GM13976 (cell line): ENCODE measurements around the gene IKZF1.

Source experiments
- DNase-seq: peaks from one replicate; pipeline ENCODE4 v3.0.0; 2012; ENCODE audit warnings: low spot score
- in situ Hi-C: fragments of 300-500 bp; cut with MboI; formaldehyde crosslinking; loops from one replicate; pipeline ENCODE4 v1.12.0; 2022; ENCODE audit warnings: low sequenced_read_pairs, mixed read lengths, inconsistent platforms; ENCODE audit not compliant: unreplicated experiment
- TF ChIP-seq, protein P1 (sequence below): IDR thresholded peaks from 2 replicates; pipeline ENCODE4 v1.5.1; 2012; ENCODE audit warnings: borderline replicate concordance, mild to moderate bottlenecking; ENCODE audit not compliant: insufficient read depth; ENCODE audit errors: extremely low read depth, missing control alignments, control extremely low read depth

Gene IKZF1

DNA sequence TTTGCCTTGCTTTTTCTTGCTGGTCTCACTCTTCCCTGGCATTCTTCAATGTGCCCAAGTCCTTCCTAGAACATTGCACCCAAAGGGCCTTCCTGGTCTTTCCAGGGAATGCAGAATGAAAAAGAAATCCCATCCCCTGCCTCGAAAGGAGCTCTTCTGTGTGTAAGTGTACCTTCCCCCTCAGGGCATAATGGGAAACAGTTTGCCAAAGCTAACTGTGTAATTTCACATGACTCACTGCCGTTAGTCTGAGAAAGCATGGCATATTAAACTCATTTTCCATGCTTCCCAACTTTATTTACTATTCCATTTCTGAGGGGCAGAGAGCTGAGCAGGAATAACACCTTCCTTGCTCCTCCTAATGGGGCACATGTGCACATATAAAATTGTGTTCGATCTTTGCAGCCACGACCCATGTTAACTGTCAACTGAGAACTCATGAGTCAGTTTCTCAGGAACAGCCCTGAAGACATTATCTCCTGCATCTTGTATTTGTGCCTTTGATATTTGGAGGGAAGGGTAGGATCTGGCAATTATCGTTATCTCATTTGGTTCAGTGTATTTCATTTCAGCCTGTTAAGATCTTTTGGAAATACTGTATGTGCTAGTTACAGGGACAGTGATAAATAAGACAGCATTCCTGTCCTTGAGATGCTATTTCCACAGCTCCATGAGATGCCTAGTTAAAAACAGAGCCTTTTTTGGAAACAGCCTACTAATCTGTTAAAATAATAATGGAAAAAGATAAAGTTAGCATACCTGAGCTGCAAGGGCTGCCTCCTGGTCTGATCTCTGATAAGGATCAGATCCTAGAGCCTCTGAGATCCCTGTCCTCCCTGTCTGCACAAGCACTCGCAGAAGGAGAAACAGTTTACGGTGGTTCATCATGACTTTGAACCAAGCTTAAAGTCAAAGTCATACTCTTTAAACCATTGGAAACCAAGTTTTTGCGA lies 42.3 kb downstream of the IKZF1 start:
- TF ChIP-seq, protein P1, sequence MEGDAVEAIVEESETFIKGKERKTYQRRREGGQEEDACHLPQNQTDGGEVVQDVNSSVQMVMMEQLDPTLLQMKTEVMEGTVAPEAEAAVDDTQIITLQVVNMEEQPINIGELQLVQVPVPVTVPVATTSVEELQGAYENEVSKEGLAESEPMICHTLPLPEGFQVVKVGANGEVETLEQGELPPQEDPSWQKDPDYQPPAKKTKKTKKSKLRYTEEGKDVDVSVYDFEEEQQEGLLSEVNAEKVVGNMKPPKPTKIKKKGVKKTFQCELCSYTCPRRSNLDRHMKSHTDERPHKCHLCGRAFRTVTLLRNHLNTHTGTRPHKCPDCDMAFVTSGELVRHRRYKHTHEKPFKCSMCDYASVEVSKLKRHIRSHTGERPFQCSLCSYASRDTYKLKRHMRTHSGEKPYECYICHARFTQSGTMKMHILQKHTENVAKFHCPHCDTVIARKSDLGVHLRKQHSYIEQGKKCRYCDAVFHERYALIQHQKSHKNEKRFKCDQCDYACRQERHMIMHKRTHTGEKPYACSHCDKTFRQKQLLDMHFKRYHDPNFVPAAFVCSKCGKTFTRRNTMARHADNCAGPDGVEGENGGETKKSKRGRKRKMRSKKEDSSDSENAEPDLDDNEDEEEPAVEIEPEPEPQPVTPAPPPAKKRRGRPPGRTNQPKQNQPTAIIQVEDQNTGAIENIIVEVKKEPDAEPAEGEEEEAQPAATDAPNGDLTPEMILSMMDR: no peak
- no peak for DNase-seq
- in situ Hi-C loops: no loop called here

DNA sequence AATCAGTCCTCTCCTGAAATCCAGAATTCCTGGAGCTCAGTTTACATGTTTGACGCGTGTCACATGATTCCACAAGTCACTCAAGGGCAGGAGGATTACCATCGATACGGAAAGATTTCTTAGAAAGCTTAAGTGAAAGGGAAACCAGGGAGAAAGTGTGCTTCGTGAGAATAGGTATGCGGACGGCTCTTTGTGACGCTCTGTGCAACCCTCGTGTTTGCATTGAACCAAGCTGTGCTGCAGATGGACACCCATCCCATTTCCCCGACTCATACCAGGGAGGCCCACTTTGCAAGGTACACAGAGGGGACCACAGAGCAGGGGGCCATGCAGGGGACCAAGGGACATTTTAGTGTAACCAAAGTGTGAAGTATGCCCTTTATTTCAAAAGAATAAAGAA lies 43.2 kb downstream of the IKZF1 start:
- no peak for DNase-seq
- TF ChIP-seq, protein P1: no peak
- in situ Hi-C loops: no loop called here

DNA sequence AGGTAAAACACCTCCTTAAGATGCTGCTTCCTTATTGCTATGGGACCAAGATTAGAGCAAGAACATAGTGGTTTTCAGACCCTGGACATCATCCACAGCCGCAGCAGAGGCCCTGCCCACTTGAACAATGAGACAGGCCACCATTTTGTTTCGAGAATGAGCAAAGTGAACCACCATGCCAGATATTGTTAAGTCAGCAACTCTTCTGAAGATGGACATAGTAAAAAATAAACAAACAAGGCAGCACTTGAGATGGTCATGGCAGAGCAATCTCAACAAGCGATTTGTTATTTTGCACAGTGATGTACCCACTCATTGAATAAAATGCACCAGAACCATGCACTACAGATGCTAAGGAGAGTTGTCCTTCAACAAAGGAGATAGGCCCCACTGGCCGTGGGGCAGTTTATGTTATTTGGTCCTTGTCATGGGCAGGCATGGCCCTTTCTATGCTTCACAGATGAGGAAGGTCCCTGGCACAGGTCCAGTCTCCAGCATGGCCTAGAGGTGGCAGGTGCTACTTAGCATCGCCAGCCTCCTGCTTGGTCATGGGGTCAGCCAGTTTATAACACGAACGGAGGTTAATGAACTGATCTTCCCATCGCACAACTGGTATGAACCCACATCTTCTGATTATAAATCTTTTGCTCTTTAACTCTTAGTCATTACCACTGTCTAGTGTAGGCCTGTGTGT lies 44.1 kb downstream of the IKZF1 start:
- TF ChIP-seq, protein P1: no peak
- in situ Hi-C loops: no loop called here

DNA sequence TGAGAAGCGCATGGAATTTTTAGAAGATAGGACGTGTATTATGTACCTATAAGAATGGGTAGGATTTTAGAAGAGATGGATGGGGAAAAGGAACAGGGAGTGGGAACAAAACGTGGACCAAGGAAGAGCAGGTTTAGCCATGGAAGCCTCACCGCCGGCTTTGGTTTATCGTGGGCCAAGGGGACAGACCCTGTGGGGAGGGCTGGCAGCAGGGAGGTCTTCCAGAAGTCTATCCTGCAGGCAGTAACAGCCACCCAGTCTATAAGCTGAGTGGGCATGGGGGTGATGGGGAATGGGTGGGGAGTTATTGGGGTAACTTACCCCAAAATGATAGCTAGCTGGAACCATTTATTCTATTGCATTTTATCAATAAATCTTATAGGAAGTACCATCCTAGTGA lies 44.9 kb downstream of the IKZF1 start:
- in situ Hi-C loops: no loop called here
- TF ChIP-seq, protein P1: no peak
- DNase-seq: no peak

More for the DNA sequence above, 44.1 kb downstream of the IKZF1 start:
- no peak for DNase-seq

DNA sequence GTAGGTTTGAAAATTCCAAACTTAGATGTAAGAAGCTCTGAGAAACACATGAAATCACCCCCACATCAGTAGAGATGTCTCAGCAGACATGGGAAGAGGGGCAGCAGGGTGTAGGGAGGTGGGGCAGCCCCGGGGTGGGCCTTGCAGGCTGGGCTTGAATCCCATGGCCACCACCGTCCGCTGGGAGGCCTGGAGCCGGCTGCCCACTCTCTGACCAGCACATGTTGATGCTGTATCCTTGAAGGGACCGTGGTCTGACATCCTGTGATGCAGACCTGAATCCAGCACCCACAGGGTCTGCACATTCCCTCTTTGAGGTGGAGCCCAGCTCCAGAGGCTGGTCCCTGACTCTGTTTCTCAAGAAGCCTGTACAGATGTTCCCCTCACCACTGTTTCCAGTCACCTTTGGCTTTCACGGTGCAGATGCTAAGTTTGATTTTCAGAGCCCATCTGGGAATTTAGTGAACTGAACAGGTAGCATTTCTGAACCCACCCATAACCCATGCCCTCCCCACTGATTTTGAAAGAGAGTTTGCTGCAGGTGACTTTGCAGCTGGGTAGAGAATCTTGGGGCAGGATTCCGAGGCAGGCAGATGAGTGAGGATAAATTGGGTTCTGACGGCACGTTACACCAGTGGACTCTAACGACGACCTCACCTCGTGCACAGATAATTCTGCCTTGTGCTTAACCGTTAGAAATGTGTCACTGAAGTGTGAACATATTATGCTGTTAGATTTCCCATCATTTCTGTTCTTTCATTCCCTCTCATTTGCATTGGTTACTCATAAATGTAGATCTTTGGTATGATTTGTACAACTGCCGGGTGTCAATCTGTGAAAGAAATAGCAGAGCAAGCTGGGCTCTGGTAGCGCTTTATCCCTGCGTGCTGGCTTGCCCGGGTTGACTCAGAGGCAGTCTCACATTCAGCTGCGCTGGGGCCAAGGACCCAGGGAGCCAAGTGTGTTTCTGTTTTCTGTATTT lies 45.7 kb downstream of the IKZF1 start:
- in situ Hi-C loops: no loop called here
- TF ChIP-seq, protein P1: no peak
- peak; percentile 61 for DNase-seq

DNA sequence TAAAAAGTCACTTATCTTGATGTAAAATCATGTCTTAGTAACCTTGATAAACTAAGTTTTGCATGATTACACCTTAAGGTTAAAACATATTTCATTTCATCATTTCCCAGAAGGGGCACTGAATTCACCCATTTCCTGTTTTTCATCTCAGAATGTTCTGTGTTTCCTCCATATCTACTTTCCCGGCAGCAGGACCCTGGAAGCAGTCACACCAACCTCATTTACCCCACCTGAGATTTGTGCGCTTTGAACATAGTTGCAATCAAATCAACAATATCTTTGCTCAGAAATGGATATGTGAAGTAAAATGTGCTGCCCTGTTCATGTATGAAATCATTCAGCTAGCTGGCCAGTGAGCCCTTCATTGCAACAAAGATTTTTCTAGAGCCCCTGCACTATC lies 46.8 kb downstream of the IKZF1 start:
- TF ChIP-seq, protein P1: no peak
- in situ Hi-C loops: no loop called here
- DNase-seq: no peak
